ENCODE results near the gene DPP10.
"Not testable (repeated sequence)": the region's sequence is repeated elsewhere in the genome, so short reads cannot be mapped to it uniquely, and the experiment has no call there.

The DPP10 gene

DNA sequence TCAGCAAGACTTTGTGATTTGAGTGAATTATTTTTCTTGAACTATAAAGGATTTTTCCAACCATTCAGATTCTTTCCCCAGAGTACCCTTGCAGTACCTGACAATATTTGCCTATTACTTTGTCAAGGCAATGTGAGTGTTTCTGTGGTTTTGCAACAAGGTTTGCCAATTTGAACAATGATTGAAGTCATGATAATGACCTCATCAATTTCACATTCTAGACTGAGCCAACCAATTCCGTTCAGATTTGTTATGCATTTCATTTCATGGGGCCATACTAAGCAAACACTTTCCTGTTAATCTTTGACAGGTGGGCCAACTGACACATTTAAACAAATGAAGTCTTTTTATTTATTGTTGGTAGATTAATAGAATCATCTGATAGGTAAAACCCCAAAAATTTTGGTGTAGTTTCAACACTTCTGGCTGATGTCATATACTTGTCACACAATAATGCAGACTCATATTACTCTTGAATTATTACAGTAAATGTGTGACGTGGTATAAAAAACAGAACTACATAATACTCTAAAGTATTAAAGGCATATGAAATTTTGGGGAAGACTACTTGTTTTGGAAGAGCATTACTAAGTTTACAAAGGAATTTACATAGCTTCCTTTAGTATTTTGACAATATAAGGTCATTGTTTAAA lies 526.4 kb downstream of the DPP10 start:
- in situ Hi-C loops (cut with MboI; ENCODE audit: low sequenced_read_pairs, unreplicated experiment) = no loop called here
- no peak for DNase-seq (ENCODE audit: low spot score)
- TF ChIP-seq, protein P1, sequence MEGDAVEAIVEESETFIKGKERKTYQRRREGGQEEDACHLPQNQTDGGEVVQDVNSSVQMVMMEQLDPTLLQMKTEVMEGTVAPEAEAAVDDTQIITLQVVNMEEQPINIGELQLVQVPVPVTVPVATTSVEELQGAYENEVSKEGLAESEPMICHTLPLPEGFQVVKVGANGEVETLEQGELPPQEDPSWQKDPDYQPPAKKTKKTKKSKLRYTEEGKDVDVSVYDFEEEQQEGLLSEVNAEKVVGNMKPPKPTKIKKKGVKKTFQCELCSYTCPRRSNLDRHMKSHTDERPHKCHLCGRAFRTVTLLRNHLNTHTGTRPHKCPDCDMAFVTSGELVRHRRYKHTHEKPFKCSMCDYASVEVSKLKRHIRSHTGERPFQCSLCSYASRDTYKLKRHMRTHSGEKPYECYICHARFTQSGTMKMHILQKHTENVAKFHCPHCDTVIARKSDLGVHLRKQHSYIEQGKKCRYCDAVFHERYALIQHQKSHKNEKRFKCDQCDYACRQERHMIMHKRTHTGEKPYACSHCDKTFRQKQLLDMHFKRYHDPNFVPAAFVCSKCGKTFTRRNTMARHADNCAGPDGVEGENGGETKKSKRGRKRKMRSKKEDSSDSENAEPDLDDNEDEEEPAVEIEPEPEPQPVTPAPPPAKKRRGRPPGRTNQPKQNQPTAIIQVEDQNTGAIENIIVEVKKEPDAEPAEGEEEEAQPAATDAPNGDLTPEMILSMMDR (IDR thresholded peaks at IDR 0.05; ENCODE audit: borderline replicate concordance, control extremely low read depth, extremely low read depth, insufficient read depth, missing control alignments) = no peak

DNA sequence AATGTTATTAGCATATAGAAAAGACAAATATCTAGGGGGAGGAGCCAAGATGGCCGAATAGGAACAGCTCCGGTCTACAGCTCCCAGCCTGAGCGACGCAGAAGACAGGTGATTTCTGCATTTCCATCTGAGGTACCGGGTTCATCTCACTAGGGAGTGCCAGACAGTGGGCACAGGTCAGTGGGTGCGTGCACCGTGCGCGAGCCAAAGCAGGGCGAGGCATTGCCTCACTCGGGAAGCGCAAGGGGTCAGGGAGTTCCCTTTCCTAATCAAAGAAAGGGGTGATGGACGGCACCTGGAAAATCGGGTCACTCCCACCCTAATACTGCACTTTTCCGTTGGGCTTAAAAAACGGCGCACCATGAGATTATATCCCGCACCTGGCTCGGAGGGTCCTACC lies 561.9 kb downstream of the DPP10 start:
- in situ Hi-C loops (cut with MboI; ENCODE audit: low sequenced_read_pairs, unreplicated experiment); DNase-seq (ENCODE audit: low spot score): not testable (repeated sequence)

DNA sequence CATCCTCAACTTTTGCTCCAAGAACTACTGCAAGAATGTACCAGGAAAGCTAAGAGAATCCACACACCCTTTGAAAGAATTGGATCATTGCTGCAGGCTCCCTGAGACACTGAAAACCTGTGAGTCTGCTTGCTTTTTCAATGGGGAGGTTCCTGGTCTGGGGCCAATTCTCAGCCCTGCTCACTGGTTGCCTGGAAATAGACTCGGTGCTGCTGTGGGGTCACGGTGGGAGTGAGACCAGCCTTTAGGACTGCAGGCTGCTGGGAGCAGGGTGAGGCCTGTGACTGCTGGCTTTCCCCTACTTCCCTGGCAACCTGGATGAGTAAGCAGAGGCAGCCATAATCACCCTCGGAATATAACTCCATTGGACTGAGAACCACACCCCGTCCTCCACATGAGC lies 569.3 kb downstream of the DPP10 start:
- no peak for DNase-seq (ENCODE audit: low spot score)
- in situ Hi-C loops (cut with MboI; ENCODE audit: low sequenced_read_pairs, unreplicated experiment) = no loop called here
- TF ChIP-seq, protein P1 (IDR thresholded peaks at IDR 0.05; ENCODE audit: borderline replicate concordance, control extremely low read depth, extremely low read depth, insufficient read depth, missing control alignments) = no peak

DNA sequence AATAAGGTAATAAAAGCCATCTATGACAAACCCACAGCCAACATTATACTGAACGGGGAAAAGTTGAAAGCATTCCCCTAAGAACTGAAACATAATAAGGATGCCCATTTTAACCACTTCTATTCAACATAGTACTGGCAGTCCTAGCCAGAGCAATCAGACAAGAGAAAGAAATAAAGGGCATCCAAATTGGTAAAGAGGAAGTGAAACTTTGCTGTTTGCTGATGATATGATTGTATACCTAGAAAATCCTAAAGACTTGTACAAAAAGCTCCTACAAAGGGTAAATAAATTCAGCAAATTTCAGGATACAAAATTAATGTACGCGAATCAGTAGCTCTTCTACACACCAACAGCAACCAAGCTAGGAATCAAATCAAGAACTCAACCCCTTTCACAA lies 579.6 kb downstream of the DPP10 start:
- DNase-seq (ENCODE audit: low spot score); in situ Hi-C loops (cut with MboI; ENCODE audit: low sequenced_read_pairs, unreplicated experiment): not testable (repeated sequence)

DNA sequence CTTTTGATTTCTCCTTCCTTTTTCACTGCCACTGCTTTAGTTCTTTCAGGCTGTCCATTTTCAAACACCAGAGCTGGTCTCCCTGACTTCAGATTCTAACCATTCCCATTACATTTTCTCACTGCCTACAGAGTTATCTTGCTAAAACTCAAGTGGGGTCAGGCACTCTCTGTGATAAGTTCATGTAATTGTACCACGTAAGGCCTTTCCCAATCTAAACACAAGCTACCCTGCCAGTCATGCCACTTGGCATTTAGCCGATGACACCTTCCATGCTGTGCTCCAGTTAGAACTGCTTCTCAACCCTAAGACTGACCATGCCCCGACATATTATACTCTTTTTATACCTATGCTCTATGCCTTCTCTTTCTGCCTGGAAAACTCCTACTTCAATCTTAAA lies 592.4 kb downstream of the DPP10 start:
- in situ Hi-C loops (cut with MboI; ENCODE audit: low sequenced_read_pairs, unreplicated experiment) = no loop called here
- no peak for DNase-seq (ENCODE audit: low spot score)
- TF ChIP-seq, protein P1 (IDR thresholded peaks at IDR 0.05; ENCODE audit: borderline replicate concordance, control extremely low read depth, extremely low read depth, insufficient read depth, missing control alignments) = no peak

DNA sequence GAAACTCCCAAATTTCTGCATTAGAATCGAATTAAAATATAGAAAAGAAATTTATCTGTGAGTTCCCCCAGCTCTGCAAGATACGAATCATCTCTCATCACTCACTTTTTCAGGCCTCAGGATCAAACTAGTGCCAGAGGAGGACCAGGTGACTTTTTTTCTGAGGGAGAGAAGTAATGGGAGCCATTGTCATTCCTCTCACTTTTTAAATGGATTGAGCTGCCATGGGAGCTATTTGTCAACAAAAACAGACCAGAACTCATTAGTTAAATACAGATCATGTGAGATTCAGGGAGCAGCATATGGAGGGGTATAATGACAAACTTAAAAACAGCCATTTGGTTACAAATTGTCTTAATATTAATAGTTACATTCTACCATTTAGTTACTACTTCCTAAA lies 594.4 kb downstream of the DPP10 start:
- in situ Hi-C loops (cut with MboI; ENCODE audit: low sequenced_read_pairs, unreplicated experiment) = no loop called here
- TF ChIP-seq, protein P1 (IDR thresholded peaks at IDR 0.05; ENCODE audit: borderline replicate concordance, control extremely low read depth, extremely low read depth, insufficient read depth, missing control alignments) = no peak
- DNase-seq (ENCODE audit: low spot score) = no peak

DNA sequence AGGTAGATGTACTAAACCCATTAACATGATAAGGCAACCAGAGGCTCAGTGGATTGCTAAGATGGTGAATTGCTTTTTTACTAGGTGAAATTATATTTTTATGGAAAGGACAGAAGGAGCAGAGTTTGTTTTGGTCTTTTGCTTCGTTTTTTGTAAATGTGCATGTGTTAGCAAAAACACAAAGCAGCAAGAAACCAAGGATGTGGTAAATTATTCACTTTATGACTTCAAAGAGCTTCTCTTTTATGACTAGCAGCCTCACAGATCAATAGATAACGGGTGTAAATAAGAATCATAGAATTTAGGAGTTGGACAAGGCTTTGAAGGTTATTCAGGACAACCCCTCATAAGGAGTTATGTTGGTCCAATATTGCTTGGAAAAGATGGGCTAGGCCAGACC lies 615.0 kb downstream of the DPP10 start:
- in situ Hi-C loops (cut with MboI; ENCODE audit: low sequenced_read_pairs, unreplicated experiment) = no loop called here
- TF ChIP-seq, protein P1 (IDR thresholded peaks at IDR 0.05; ENCODE audit: borderline replicate concordance, control extremely low read depth, extremely low read depth, insufficient read depth, missing control alignments) = no peak
- no peak for DNase-seq (ENCODE audit: low spot score)

DNA sequence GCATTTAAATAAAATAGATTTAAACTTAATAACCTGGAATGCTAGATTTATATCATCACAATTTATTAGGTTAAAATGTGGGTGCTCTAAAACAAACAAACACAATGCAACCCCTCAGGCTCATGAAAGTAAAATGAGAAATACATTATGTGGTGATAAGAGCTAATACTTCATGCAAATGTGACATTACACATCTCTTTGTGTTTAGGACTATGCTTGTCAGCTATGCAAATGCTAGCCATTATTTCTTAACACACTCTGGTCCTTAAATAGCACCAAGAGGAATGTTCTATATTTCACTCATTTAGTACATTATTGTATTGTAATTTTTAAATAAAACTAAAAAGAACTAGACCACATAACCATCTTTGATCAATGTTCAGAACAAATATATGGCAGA lies 627.6 kb downstream of the DPP10 start:
- in situ Hi-C loops (cut with MboI; ENCODE audit: low sequenced_read_pairs, unreplicated experiment) = no loop called here
- DNase-seq (ENCODE audit: low spot score) = no peak
- TF ChIP-seq, protein P1 (IDR thresholded peaks at IDR 0.05; ENCODE audit: borderline replicate concordance, control extremely low read depth, extremely low read depth, insufficient read depth, missing control alignments) = no peak
